HG02759 (cell line): Measurements from ENCODE around the gene OR51B6.
"Not testable (repeated sequence)": the region's sequence is repeated elsewhere in the genome, so short reads cannot be mapped to it uniquely, and the experiment has no call there.

Experiments
- ATAC-seq: cut with Tn5 transposase; IDR thresholded peaks from one replicate; pipeline ENCODE4 v1.9.1; 2021; ENCODE audit warnings: mild to moderate bottlenecking, moderate library complexity; ENCODE audit not compliant: unreplicated experiment

OR51B6 gene

DNA sequence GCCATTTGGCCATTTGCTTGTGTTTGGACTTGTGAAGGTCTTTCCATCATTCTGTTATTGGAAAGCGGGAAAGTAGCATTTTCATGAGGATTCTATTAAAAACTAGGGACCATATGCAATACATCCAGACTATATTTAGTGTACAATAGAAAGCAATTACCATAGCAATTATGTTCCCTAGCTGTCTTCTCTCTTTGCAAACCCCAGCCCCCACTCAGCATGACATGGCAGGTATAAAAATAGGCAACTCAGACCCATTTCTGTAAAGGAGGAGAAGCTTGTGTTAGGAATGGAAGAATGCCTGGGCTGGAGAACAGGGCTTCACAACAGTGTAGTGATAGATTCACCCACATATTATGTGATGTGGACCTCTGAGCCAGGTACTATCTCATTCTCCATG lies 12.4 kb downstream of the OR51B6 start:
- no peak for ATAC-seq

DNA sequence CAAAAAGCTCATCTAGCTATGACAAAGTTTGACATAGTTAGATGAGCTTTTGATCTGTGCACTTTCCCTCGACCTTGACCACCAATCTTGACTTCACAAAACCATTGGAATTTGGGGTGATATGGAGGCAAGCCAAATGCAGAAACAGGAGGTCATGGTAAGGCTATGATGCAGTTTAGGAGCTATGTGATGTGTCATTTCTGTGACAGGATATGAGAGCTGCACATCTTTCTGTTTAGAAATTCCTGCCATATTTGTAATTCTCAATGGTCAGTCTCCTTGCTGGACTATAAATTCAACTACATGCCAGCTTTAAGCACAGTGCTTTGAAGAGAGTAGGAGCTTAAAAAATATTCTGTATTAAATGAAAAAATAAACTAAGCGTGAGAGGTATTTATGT lies 12.9 kb downstream of the OR51B6 start:
- ATAC-seq: no peak

DNA sequence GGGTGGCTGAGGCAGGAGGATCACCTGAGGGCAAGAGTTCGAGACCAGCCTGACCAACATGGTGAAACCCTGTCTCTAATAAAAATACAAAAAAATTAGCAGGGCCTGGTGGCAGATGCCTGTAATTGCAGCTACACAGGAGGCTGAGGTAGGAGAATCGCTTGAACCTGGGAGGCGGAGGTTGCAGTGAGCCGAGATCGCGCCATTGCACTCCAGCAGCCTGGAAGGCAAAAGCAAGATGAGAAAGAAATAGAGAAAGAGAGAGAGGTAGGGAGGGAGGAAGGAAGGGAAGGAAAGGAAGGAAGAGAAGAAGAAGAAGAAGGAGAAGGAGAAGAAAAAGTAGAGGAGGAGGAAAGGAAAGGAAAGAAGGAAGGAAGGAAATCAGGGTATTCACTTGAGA lies 15.1 kb downstream of the OR51B6 start:
- not testable (repeated sequence) for ATAC-seq

DNA sequence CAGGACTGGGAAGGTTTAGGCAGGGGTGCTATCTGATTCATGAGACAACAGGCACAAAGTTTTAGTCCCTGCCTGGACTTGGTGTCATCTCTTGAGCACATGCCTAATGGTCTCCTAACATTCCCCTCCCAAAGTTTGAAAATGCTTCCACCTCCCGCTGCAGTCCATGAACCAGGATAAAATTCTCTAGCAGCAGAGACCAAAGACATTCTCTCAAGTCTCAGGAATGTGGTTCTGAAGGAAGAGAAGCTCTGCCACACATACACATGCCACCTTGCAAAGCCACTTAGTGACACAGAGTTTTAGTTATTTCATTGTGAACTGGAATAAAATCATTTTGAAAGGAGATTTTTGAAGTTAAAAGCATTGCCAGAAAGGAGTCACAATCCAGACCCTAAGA lies 15.5 kb downstream of the OR51B6 start:
- ATAC-seq: no peak

DNA sequence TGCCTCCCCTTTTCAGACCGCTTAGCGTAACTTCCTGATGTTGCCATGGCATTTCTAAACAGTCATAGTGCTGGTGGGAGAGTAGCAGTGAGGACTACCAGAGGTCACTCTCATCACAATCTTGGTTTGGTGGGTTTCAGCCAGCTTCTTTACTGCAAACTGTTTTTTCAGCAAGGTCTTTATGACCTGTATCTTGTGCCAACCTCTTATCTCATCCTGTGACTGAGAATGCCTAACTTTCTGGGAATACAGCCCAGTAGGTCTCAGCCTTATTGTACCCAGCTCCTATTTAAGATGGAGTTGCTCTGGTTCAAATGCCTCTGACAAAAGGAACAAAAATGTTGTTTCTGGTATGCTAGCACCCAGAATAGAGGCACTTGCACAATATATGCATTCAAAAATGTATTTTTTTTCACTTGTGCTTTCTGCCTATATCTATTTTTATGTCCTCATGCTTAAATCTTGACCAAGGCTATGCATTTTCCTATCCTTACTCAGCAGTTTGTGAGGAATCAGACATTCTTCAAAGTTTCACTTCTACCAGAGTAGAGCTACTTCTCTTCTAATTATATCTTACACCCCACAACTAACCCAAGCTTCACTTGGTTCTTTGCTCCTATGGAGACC lies 16.3 kb downstream of the OR51B6 start:
- peak; percentile 40 for ATAC-seq

DNA sequence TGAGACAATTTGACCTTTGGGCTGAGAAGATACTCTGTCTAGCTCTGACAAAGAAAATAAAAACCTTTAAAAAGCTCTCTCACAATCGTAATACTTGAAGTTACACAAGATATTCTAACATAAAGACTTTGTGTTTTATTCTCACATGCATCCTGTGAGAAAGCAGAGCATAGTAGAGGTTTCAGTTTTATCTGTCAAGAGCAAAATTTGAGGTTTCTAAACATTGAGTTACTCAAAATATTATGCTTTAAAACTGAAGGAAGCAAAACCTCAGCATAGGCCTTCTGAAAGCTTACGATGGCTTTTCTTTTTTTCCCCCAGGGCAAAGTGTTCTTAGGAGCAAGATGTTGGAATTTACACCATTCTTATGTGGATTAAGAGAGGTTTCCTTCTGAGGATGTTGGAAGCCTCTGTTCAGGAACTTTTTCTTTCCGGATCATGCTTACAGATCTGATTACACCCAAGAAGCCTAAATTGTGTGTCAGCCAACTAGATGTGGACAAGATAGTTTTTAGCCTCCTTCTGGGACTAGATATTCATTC lies 17.3 kb downstream of the OR51B6 start:
- no peak for ATAC-seq

DNA sequence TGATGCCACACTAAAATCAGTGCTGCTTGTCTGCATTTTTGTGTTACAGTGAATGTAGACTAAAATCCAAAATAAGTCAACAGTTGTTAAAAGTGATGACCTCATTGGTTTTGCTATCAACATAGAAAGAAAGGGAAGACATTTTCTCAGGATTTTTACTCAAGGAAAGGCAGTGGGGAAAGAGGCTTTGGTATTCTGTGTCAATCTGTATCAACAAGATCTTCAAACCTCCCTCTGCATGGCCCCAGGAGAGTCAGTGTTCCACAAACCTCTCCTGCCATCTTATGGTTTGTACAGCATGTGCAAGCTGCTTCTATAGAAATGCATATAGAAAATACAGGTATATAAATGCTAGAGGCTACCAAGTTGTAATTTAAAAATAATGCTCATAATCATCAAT lies 18.5 kb downstream of the OR51B6 start:
- ATAC-seq: peak; percentile 55

DNA sequence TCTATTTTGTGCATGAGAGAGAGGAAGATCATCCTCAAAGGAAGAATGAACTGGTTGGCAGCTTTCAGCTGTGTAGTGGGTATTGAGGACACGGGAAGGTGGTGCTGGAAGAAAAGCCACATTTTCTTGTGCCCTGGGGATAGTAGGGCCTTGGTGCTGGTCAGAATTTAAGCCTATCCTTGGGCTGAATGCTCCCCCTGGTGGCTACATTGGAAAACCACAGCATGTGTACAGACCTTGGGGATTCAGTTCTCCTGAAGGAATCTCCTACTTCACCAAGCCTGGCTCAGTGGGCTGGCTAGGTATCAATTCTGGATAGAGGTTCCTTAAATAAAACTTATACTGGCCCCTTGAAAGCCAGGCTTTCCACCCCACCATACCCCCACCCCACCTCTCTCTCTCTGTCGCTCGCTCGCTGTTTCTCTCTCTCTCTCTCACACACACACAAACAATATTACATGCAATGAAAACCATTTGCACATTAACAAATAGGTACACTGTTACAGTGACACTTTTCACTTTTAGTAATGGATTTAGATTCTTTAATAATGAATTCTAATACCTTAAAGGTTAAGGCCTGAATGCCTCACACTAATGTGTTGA lies 29.5 kb downstream of the OR51B6 start:
- ATAC-seq: peak; percentile 90

DNA sequence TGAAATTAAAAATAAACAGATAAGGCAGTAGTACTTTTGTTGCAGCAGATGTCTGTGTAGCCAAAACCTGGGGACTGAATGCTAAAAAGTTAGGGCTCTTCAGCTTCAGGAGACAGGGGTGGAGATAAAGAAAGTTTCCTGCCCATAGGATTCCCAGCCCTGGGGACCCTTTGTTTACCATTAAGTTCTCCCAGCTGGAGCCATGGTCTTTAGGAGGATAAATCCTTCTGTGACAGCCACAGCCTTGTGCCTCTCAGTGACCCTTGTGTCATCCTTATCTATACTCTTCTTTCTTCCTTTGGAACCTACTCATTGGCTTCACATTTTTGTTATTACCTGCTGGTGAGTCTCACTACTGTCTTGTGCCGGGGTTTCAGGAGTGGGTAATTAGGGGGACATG lies 32.3 kb downstream of the OR51B6 start, which contains the start of gene OR51M1:
Gene OR51M1, plus strand, starts transcription at position 237 of the 400 bp plus-strand sequence. CDS start 5,587 bp downstream, outside the sequence.
- no peak for ATAC-seq

DNA sequence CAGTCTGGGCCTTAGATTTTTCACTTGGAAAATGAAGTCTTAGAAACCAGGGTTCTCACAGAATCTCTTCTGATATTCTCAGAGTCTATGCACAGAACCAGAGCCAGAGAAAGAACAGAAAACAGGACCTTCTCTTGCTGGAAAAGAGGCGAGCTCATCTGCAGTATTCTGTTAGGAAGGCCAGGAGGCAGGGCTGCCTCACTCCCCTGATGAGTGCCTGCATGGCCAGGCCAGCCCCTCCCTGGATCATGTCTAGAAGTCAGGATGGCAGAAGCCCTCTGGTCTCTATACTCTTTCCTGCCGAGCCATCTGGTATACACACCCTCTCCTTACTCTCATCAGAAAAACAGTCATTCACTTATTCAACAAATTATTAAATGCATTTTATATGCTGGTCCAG lies 33.0 kb downstream of the OR51B6 start:
- no peak for ATAC-seq

DNA sequence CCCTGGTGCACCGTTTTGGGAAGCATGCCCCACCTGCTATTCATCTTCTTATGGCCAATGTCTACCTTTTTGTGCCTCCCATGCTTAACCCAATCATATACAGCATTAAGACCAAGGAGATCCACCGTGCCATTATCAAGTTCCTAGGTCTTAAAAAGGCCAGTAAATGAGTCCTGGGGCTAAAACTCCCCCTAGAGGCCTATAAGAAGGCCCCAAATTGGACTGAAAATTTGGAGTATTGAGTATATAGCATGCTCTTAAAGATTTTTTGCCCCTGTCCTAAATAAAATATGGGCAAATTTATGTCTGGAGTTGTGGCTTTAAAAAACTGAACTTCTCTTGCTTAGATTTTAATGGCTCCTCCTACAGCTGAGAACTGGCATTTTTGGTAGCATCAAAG lies 38.9 kb downstream of the OR51B6 start:
- ATAC-seq: no peak

DNA sequence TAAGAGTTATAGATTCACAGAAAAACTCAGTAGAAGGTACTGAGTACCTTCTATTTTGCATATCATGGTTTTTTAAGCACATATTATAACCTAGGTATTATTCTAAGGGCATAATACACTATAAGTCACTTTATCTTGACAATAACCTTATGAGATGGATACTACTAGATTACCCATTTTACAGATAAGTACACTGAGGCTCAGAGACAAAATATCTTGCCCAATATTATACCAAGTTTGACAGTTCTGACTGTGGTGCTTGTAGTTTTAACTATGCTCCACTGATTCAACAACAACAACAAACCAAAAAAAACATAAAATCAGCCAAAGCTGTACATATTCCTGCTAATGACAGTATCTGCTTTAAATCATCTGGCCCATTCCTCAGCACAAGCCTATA lies 42.8 kb downstream of the OR51B6 start:
- no peak for ATAC-seq

DNA sequence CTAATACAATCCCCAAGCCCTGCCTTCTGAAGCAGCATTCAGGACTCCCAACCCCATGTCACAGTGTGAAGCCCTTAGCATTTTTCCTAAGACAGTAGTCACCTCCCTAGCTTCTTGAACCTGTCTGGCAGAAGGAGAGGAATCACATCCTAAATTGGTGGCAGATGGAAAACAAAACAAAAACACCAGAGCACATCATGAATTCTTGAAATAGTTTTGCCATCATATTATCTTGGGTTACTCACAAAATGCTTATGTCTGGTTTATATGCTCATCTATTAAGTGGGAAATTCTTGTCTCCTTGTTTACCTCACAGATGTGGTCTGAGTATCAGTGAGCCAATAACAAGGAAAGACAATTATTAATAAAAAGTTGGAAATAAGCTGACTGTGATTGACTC lies 47.6 kb downstream of the OR51B6 start:
- ATAC-seq: no peak
